GM21423 (cell line): ENCODE data around the gene FBXL7.

ENCODE experiments used
- ATAC-seq: cut with Tn5 transposase; IDR thresholded peaks from one replicate; pipeline ENCODE4 v1.9.1; 2021; ENCODE audit warnings: mild to moderate bottlenecking, moderate library complexity; ENCODE audit not compliant: unreplicated experiment

FBXL7 gene

DNA sequence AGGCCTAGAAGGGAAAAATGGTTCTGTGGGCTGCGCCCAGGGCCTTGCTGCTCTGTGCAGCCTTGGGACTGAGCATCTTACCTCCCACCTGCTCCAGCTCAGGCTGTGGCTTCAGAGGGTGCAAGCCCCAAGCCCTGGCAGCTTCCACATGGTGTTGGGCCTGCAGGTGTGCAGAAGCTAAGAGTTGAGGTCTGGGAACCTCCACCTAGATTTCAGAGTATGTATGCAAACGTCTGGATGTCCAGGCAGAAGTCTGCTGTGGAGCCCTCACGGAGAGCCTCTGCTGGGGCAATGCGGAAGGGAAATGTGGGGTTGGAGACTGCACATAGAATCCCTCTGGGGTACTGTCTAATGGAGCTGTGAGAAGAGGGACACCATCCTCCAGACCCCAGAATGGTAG, 36.0 kb downstream of the FBXL7 start:
- no peak for ATAC-seq

- no peak for ATAC-seq
Observed at GRCh38 chr5:15538516-15538915, 38.5 kb downstream of the FBXL7 start.

DNA sequence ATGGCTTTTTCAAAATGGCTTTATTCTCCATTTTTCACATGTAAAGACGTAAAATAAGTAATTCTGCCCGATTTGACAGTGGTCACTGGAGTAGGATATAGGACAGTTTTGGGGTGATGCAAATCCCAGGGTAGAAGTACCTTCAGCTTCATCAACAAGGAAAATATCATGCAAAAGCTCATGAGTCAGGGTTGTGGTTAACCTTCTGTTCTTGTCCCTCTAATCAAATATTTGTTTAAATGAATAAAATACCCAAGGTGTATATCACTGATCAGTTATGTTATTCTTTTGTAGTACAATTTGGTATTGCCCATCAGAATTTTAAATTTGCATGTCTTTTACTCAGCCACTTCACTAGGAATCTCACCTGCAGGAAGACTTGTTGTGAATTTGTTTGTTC, 40.0 kb downstream of the FBXL7 start:
- ATAC-seq, result no peak

GRCh38 chr5:15544039-15544438, 44.1 kb downstream of the FBXL7 start:
- ATAC-seq, result no peak

- ATAC-seq, result no peak
Observed at GRCh38 chr5:15545082-15545481, 45.1 kb downstream of the FBXL7 start.

- ATAC-seq, result no peak
Observed at GRCh38 chr5:15547261-15547839, 47.4 kb downstream of the FBXL7 start.

GRCh38 chr5:15549961-15550360, 50.0 kb downstream of the FBXL7 start:
- ATAC-seq, result no peak

- no peak for ATAC-seq
Observed at GRCh38 chr5:15550502-15551112, 50.6 kb downstream of the FBXL7 start.

DNA sequence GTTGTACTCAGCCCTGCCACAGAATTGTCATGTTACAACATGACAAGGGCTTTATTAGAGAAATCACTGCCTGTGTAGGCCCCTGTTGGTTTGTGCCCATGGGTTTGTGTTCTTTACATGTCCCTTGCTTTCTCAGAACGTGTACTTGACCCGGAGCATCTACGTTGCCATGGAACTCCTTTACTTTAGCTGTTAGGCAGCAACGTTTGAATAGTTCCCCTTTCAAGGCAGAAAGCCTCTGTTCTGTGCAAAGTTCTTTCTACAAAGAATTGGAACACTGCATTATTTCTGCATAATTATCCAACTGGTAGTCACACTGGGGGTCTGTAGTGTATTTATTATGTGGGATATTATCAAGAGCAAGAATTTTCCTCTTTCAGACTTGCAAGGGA, 51.1 kb downstream of the FBXL7 start:
- no peak for ATAC-seq

DNA sequence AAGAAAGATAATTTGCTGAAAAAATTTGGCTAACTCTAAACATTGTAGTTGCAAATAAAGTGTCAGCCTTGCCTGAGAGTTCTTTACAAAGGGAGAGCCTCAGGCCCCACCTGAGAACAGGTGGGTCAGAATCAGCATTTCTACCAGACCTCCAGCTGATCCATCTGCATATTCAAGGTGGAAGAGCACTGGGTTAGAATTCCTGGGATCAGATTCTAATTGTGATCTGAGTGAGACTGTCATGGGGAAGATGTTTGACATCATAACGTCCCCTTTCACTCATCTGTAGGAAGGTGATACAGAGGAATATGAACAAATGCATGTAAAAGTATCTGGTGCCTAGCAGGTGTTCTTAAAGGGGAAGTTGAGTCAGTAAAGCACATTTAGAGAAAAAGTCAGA, 54.6 kb downstream of the FBXL7 start:
- ATAC-seq, result no peak

- no peak for ATAC-seq
Observed at GRCh38 chr5:15555176-15555575, 55.2 kb downstream of the FBXL7 start.

DNA sequence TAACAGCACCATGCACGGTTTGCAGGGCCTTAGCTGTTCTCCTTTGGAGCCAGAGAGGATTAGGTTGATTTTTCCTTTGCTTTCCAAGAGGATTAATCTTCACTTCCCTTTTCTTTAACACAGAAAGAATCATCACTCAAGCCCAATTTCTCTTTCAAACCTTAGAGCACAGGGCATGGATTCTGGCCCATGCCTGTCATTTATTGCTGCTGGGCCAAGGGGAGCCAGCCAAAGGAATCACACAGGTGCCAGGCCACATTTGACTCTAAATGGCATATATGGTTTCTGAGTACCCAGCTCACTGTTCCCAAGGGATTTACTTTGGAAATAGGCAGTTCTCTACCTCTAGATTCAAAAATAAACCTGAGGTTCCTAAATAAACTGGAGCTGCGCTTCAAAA, 58.3 kb downstream of the FBXL7 start:
- ATAC-seq, result no peak

- no peak for ATAC-seq
Observed at GRCh38 chr5:15558681-15559080, 58.7 kb downstream of the FBXL7 start.

DNA sequence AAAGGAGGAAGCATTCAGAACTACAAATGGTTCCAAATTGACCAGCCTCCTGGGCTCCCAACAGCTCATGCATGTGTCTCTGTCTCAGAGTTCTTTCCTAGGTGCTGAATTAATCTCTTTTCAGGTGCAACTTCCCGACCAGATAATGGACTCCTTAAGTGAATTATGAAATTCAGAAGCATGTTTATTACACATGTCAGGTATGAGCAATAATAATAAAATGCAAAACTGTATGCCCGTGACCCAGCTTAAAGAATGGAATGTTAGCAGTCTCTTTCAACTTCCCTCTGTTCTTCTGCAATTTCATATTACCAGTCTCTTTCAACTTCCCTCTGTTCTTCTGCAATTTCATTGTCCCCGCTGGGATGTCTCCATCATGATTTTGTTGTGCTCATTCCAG, 60.4 kb downstream of the FBXL7 start:
- no peak for ATAC-seq

DNA sequence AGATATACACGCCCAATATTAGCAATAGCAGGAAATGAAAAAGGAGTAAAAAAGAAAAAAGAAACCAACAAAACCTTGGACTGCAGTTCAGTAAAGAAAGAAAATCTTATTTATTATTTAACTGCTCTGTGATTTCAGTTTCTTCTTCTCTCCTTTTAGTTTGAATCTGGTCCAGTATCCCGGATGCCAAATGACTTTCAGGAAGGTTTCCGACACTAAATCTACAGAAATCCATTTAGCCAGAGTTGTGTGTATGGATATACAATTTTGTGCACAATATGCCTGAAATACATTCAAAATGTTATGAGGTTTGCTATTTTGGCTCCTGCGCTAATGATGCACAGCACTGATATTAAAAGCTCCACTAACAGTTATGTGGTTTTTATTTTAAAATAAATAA, 64.5 kb downstream of the FBXL7 start:
- no peak for ATAC-seq

GRCh38 chr5:15564957-15565356, 65.0 kb downstream of the FBXL7 start:
- ATAC-seq, result no peak

- no peak for ATAC-seq
Observed at GRCh38 chr5:15566306-15566705, 66.3 kb downstream of the FBXL7 start.

DNA sequence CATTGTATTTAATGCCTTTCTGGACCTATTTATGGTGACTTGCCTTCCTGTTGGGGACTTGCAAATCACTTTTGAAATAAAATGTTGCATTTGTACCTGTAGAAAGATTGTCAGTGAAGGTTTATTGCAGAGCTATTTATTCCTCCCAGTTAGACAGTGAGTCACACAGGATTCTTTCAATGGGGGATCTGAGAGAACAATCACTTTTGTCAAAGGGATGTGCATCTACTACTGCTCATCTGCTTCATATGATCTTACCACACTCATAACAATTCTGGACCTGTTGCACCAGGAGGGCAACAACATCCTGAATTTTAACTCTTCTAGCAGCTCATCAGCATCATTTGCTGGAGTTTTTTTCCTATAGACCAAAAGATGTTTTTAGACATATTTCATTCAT, 66.8 kb downstream of the FBXL7 start:
- ATAC-seq, result no peak

GRCh38 chr5:15570491-15570890, 70.5 kb downstream of the FBXL7 start:
- ATAC-seq, result no peak

DNA sequence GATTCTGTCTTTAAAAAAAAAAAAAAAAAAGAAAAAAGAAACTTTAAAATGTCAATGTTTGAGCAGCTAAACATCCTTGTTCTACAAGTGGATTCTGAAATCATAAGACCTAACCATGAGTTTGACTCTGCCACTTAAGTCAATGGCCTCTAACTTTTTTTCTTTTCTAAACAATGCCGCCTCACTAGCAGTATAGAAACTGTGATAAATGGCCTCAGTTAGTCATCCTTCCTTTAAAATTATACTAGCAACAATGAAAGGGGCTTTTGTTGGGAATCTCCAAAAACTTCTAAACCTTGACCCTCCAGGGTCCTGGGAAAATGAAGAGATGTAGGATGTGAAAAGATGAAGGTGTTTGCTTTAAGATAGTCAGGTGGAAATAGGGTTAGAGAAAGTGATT, 71.1 kb downstream of the FBXL7 start:
- ATAC-seq, result no peak

- no peak for ATAC-seq
Observed at GRCh38 chr5:15571618-15572017, 71.6 kb downstream of the FBXL7 start.

GRCh38 chr5:15573590-15573989, 73.6 kb downstream of the FBXL7 start:
- no peak for ATAC-seq

GRCh38 chr5:15574128-15574527, 74.1 kb downstream of the FBXL7 start:
- ATAC-seq, result no peak
